ENCODE measurements around the gene NOTUM. TPM values are rescaled to one million over a fixed set of nuclear protein-coding genes. Genes with fewer than 3 reads are reported as not detected.

NOTUM gene
- total RNA-seq, 1 donor from 2014 or later = 0.53 TPM

GRCh38 chr17:81912441-81913309 lies 48.3 kb downstream of the NOTUM start:
- no peak for DNase-seq (ENCODE audit: low read depth)

GRCh38 chr17:81911969-81912368 lies 49.0 kb downstream of the NOTUM start:
- DNase-seq (ENCODE audit: low read depth) = no peak

GRCh38 chr17:81911277-81911961 lies 49.6 kb downstream of the NOTUM start, which contains the start of gene PCYT2:
Gene PCYT2 (minus strand): TSS chr17:81911399. CDS start chr17:81911355, 44 bp downstream.
- peak; percentile 86 for DNase-seq (ENCODE audit: low read depth)

GRCh38 chr17:81910840-81911276 lies 50.1 kb downstream of the NOTUM start:
- DNase-seq (ENCODE audit: low read depth) = no peak

GRCh38 chr17:81909966-81910839 lies 50.8 kb downstream of the NOTUM start:
- DNase-seq (ENCODE audit: low read depth) = no peak

GRCh38 chr17:81909231-81909630 lies 51.8 kb downstream of the NOTUM start:
- DNase-seq (ENCODE audit: low read depth) = no peak

GRCh38 chr17:81908793-81909192 lies 52.2 kb downstream of the NOTUM start:
- no peak for DNase-seq (ENCODE audit: low read depth)

GRCh38 chr17:81907219-81908145 lies 53.5 kb downstream of the NOTUM start:
- DNase-seq (ENCODE audit: low read depth) = no peak

GRCh38 chr17:81906476-81907218 lies 54.3 kb downstream of the NOTUM start:
- no peak for DNase-seq (ENCODE audit: low read depth)

GRCh38 chr17:81905993-81906392 lies 55.0 kb downstream of the NOTUM start:
- no peak for DNase-seq (ENCODE audit: low read depth)

GRCh38 chr17:81905424-81905875 lies 55.5 kb downstream of the NOTUM start:
- DNase-seq (ENCODE audit: low read depth) = no peak

- no peak for DNase-seq (ENCODE audit: low read depth)
These were observed 56.2 kb downstream of the NOTUM start for GRCh38 chr17:81904600-81905423.

GRCh38 chr17:81903896-81904599 lies 56.9 kb downstream of the NOTUM start:
- no peak for DNase-seq (ENCODE audit: low read depth)

- no peak for DNase-seq (ENCODE audit: low read depth)
These were observed 57.6 kb downstream of the NOTUM start for GRCh38 chr17:81903415-81903831.

- DNase-seq (ENCODE audit: low read depth) = no peak
These were observed 58.2 kb downstream of the NOTUM start for GRCh38 chr17:81902653-81903414.

Data from myocyte (in vitro differentiated cells).